Activated CD8-positive, alpha-beta memory T cell treated with anti-CD3 and anti-CD28 coated beads for 36 hours (primary cell): ENCODE measurements around the gene LARP7. TPM values are rescaled to one million over a fixed set of nuclear protein-coding genes. Genes with fewer than 3 reads are reported as not detected.
"Not testable (repeated sequence)": the region's sequence is repeated elsewhere in the genome, so short reads cannot be mapped to it uniquely, and the experiment has no call there.

Experiments used
- CTCF ChIA-PET: fragments of 350-600 bp; sonication (Branson Sonifier 250); formaldehyde crosslinking; loops from one replicate; lab custom pipeline; 2021; ENCODE audit warnings: antibody characterized with exemption; lab: Charles Lee
- POLR2A ChIA-PET: fragments of 350-600 bp; sonication (Branson Sonifier 250); formaldehyde crosslinking; loops from one replicate; lab custom pipeline; 2021; ENCODE audit warnings: antibody characterized with exemption; lab: Charles Lee
- total RNA-seq, 2 experiments: library from RNA; stranded (reverse); gene quantifications; one replicate each; pipeline ENCODE4 v1.2.3, GENCODE V29; 2021

Gene LARP7
- total RNA-seq: 10 to 100 TPM; 44.0 to 45.2 TPM

GRCh38 chr4:112636688-112637551 lies at the start of gene LARP7, which contains the start of gene ZGRF1:
Gene LARP7, plus strand, starts transcription at chr4:112637143. Its CDS starts 7,527 bp downstream, at chr4:112644670.
Gene ZGRF1, minus strand, starts transcription at chr4:112636909. Its CDS starts 3,733 bp downstream, at chr4:112633176.
- POLR2A ChIA-PET: no interaction called here

GRCh38 chr4:112589206-112589605 lies 47.7 kb upstream of the LARP7 start:
- CTCF ChIA-PET: no interaction called here
- POLR2A ChIA-PET: no interaction called here

More at GRCh38 chr4:112636688-112637551, at the start of gene LARP7, which contains the start of gene ZGRF1:
- CTCF ChIA-PET: interaction anchor here (1.0 to 2.8 kb wide), 2 partner anchors 99 to 128 kb away, joined by 3 to 8 read pairs; no protein-coding TSS in a partner anchor

- CTCF ChIA-PET: no interaction called here
- POLR2A ChIA-PET: no interaction called here
Observed at GRCh38 chr4:112591593-112591992, 45.4 kb upstream of the LARP7 start.

GRCh38 chr4:112592717-112593116 lies 44.2 kb upstream of the LARP7 start:
- ChIA-PET CTCF (no interaction called here), POLR2A (no interaction called here)

- ChIA-PET CTCF (interaction anchor here (0.5 kb wide), 1 partner anchor 85 kb away, joined by 3 read pairs; no protein-coding TSS in a partner anchor), POLR2A (interaction anchor here (0.6 kb wide), 1 partner anchor 233 kb away, joined by 3 read pairs; no protein-coding TSS in a partner anchor)
Observed at GRCh38 chr4:112593438-112594133, 43.4 kb upstream of the LARP7 start.

GRCh38 chr4:112594993-112595392 lies 42.0 kb upstream of the LARP7 start:
- POLR2A ChIA-PET: no interaction called here
- CTCF ChIA-PET: no interaction called here

GRCh38 chr4:112604589-112604988 lies 32.4 kb upstream of the LARP7 start:
- POLR2A ChIA-PET: no interaction called here

GRCh38 chr4:112612814-112613213 lies 24.1 kb upstream of the LARP7 start:
- POLR2A ChIA-PET, CTCF ChIA-PET: not testable (repeated sequence)

More at GRCh38 chr4:112604589-112604988, 32.4 kb upstream of the LARP7 start:
- CTCF ChIA-PET: no interaction called here

- CTCF ChIA-PET: no interaction called here
Observed at GRCh38 chr4:112616984-112617383, 20.0 kb upstream of the LARP7 start.

GRCh38 chr4:112626228-112626627 lies 10.7 kb upstream of the LARP7 start:
- POLR2A ChIA-PET: no interaction called here
- CTCF ChIA-PET: no interaction called here

More at GRCh38 chr4:112616984-112617383, 20.0 kb upstream of the LARP7 start:
- POLR2A ChIA-PET: no interaction called here

GRCh38 chr4:112633477-112634235 lies 3.3 kb upstream of the LARP7 start:
- POLR2A ChIA-PET: no interaction called here
- CTCF ChIA-PET: interaction anchor here (1.2 kb wide), 1 partner anchor 129 kb away, joined by 3 read pairs; no protein-coding TSS in a partner anchor

- POLR2A ChIA-PET: no interaction called here
Observed at GRCh38 chr4:112637552-112637866, 566 bp downstream of the LARP7 start.

GRCh38 chr4:112642526-112642925 lies 5.6 kb downstream of the LARP7 start:
- CTCF ChIA-PET: no interaction called here
- POLR2A ChIA-PET: no interaction called here

More at GRCh38 chr4:112637552-112637866, 566 bp downstream of the LARP7 start:
- CTCF ChIA-PET: interaction anchor here (1.0 to 2.8 kb wide), 2 partner anchors 99 to 128 kb away, joined by 3 to 8 read pairs; no protein-coding TSS in a partner anchor

- POLR2A ChIA-PET: not testable (repeated sequence)
Observed at GRCh38 chr4:112644595-112645535, 7.9 kb downstream of the LARP7 start.

GRCh38 chr4:112645541-112646329 lies 8.8 kb downstream of the LARP7 start:
- ChIA-PET CTCF (interaction anchor here (0.9 kb wide), 1 partner anchor 117 kb away, joined by 3 read pairs; no protein-coding TSS in a partner anchor), POLR2A (interaction anchor here (0.6 kb wide), 1 partner anchor 20 kb away, joined by 3 read pairs; no protein-coding TSS in a partner anchor)

More at GRCh38 chr4:112644595-112645535, 7.9 kb downstream of the LARP7 start:
- CTCF ChIA-PET: not testable (repeated sequence)

GRCh38 chr4:112646632-112647537 lies 9.9 kb downstream of the LARP7 start:
- POLR2A ChIA-PET: interaction anchor here (0.6 to 0.7 kb wide), 2 partner anchors 10 to 19 kb away, joined by 3 to 4 read pairs; no protein-coding TSS in a partner anchor
- CTCF ChIA-PET: no interaction called here
